RWPE2 (cell line): ENCODE data around the gene PNMT.

Experiments used
- ATAC-seq: fragments of 200-7000 bp; cut with Tn5 transposase; 3 replicates; pipeline ENCODE4 v1.9.1; 2021; ENCODE audit warnings: low read depth
- DNase-seq: peaks from one replicate; pipeline ENCODE4 v3.0.0-alpha.2; 2020; ENCODE audit warnings: low spot score
- H3K27ac ChIP-seq: fragments of 450-650 bp; 2 replicates; pipeline ENCODE4 v1.5.1; 2017; ENCODE audit warnings: mild to moderate bottlenecking; ENCODE audit not compliant: poor library complexity, severe bottlenecking
- H3K27me3 ChIP-seq: fragments of 250-450 bp; sonication (Bioruptor Pico); 2 replicates; pipeline ENCODE4 v1.5.1; 2021; ENCODE audit warnings: mild to moderate bottlenecking, moderate library complexity; ENCODE audit not compliant: insufficient read depth, poor library complexity, severe bottlenecking
- H3K36me3 ChIP-seq: fragments of 250-450 bp; sonication (Bioruptor Pico); 2 replicates; pipeline ENCODE4 v1.5.1; 2020; ENCODE audit warnings: low read depth, mild to moderate bottlenecking, moderate library complexity
- H3K4me1 ChIP-seq: fragments of 250-450 bp; sonication (Bioruptor Pico); 2 replicates; pipeline ENCODE4 v1.5.1; 2021; ENCODE audit warnings: mild to moderate bottlenecking, moderate library complexity; ENCODE audit not compliant: insufficient read depth, poor library complexity, severe bottlenecking
- H3K4me3 ChIP-seq: fragments of 250-450 bp; sonication (Bioruptor Pico); 2 replicates; pipeline ENCODE4 v1.5.1; 2021; ENCODE audit warnings: mild to moderate bottlenecking, moderate library complexity; ENCODE audit not compliant: severe bottlenecking
- H3K9me3 ChIP-seq: fragments of 250-450 bp; sonication (Bioruptor Pico); 2 replicates; pipeline ENCODE4 v1.5.1; 2021; ENCODE audit warnings: mild to moderate bottlenecking, moderate library complexity; ENCODE audit not compliant: severe bottlenecking
- TF ChIP-seq, protein P1 (sequence below): fragments of 450-650 bp; IDR thresholded peaks from one replicate; pipeline ENCODE4 v1.5.1; 2017; ENCODE audit warnings: mild to moderate bottlenecking, moderate library complexity; ENCODE audit not compliant: poor library complexity, severe bottlenecking

Gene PNMT

DNA sequence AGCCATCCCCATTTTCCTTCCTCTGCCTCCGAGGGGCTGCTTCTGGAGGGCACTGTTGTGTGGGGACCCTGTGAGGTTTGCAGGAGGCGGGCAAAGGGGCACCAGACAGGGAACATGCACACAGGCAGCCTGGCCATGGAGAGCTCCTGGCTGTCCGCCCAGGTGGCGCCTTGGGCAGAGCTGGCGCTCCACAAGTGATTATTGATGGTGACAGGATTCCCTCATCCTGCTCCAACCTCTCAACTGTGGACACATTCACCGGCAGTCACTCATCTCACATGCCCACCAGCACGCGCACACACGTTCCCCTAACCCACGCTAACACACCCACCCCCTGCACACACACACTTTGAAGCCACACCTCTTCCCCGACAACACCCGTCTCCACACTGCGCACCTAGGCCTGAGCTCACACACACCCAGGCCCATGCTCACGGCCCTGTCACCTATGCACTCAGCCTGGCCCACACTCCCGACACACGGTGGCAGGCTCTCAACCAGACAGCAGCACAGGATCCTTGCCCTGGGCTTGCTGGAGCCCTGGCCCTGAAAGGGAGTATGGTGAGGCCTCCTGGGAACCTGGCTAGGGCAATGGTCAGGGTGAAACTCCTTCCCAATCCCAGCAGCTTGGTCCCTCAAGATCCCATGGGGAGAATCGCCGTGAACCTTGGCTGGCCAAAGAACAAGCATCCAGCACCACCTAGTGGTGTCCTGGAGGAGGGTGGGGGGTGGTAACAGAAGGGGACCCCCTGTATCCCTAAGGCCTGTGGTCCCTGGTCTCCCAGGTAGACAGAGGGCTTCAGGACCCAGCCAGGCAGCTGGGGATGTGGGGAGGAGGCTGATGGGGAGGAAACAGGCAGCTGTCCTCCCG lies 3.6 kb downstream of the PNMT start:
- DNase-seq (no peak), ATAC-seq (peak; percentile 13; the same call in 1 of the 3 replicates)
- no peaks in the 10 kb centered on the region for H3K36me3 ChIP-seq
- TF ChIP-seq, protein P1, sequence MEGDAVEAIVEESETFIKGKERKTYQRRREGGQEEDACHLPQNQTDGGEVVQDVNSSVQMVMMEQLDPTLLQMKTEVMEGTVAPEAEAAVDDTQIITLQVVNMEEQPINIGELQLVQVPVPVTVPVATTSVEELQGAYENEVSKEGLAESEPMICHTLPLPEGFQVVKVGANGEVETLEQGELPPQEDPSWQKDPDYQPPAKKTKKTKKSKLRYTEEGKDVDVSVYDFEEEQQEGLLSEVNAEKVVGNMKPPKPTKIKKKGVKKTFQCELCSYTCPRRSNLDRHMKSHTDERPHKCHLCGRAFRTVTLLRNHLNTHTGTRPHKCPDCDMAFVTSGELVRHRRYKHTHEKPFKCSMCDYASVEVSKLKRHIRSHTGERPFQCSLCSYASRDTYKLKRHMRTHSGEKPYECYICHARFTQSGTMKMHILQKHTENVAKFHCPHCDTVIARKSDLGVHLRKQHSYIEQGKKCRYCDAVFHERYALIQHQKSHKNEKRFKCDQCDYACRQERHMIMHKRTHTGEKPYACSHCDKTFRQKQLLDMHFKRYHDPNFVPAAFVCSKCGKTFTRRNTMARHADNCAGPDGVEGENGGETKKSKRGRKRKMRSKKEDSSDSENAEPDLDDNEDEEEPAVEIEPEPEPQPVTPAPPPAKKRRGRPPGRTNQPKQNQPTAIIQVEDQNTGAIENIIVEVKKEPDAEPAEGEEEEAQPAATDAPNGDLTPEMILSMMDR, result peak; percentile 46
- no peak overlapping the region for H3K4me3 ChIP-seq
- H3K4me1 ChIP-seq, result no peaks in the 10 kb centered on the region
- no peaks in the 10 kb centered on the region for H3K9me3 ChIP-seq
- peaks cover 4% of the 10 kb centered on the region for H3K27me3 ChIP-seq
- H3K27ac ChIP-seq, result no peak overlapping the region

DNA sequence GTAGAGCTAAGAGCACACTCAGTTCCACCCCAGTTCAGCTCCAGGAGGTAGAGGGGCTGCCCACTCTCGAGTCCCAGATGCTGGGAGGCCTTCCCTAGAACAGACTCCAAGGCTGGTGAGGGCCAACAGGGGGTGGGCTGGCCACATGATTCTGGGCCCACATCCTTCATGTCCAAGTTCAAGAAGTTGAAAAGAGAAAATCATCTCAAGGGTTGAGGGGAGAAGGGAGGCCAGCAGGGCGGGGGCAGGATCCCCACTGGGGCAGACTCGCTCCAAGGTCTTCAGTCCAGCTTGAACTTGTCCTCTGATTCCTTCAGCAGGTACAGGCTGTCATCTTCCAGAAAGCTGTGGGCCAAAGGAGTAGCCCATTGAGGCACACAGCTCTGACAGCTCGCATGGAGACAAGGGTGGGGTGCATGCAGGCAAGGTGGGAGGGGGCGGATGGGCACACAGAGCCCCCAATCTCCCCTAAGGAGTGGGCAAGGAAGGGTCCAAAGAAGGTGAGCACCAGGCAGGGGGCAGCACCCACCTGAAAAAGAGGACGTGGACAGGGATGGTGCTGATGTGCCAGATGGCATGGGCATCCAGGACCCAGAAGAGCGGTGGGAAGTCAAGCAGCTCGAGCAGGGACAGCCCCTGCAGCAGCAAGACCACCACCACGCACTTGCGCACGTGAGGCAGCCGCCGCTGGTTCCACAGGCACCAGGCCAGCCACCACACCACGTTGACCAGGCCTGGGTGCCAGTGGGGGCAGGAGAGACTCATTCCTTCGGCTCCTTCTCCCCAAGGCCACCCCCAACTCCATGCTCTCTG lies 4.5 kb downstream of the PNMT start:
- ATAC-seq, result no peak
- Histone ChIP-seq H3K4me3 (no peak overlapping the region), H3K27ac (no peak overlapping the region), H3K36me3 (no peaks in the 10 kb centered on the region), H3K4me1 (no peaks in the 10 kb centered on the region), H3K27me3 (peaks cover 4% of the 10 kb centered on the region), H3K9me3 (no peaks in the 10 kb centered on the region)
- TF ChIP-seq, protein P1, result peak; percentile 14
- no peak for DNase-seq

DNA sequence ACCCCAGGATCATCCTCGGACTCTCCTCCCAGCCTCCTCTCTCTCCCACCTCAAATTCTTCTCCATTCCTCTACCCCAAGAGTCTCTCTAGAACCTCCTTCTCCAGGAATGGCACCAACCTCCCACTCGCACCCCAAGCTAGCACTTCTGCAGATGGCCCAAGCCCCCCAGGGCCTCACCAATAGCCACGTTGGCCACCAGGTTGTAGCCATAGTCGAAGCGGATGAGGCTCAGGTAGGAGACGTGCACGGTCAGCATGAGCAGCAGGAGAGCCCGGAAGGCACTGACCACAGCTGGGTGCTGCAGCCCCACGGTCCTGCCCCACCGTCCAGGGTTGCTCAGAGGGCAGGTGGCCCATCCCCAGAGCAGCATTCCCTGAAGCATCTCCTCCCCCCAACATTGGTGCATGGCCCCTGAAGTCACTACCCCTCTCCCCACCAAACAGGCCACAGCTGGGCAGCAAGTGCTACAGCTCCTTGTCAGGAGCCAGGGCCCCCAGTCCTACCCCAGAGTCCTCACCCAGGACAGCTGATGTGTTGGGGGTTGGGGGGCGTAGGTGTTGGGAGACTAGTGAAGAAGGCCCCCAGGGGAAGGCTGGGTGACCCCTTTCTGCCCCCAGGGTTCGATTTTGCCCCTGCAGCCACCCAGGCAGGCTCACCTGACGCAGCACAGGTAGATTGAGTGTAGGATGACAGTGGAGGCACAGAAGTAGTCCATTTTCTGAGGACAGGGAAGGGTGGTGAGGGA lies 5.3 kb downstream of the PNMT start:
- Histone ChIP-seq H3K4me3 (no peak overlapping the region), H3K36me3 (no peaks in the 10 kb centered on the region), H3K27ac (no peak overlapping the region), H3K4me1 (no peaks in the 10 kb centered on the region), H3K27me3 (peaks cover 3% of the 10 kb centered on the region), H3K9me3 (no peaks in the 10 kb centered on the region)
- ATAC-seq, result no peak
- no peak for DNase-seq
- TF ChIP-seq, protein P1, result no peak

DNA sequence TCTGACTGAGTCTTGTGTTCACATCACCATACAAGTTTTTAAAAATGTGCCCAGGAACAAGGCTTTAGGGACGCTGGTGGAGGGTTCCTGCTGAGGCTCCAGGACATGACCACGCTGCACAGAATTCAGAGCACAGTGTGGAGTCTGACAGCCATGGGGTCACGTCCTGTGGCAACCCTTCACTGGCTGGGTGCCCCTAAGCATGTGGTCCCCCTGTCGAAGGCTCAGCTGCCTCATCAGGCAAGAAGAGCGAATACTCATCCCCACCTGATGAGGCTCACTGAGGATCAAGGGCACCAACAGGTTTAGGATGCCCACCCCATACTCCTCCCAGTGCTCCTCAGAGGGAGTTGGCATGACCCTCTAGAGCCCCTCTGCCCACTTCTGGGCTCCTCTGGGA lies 5.9 kb downstream of the PNMT start:
- H3K4me3 ChIP-seq, result no peak overlapping the region

More for the DNA sequence above, 5.9 kb downstream of the PNMT start:
- Histone ChIP-seq H3K36me3 (no peaks in the 10 kb centered on the region), H3K27me3 (no peaks in the 10 kb centered on the region), H3K27ac (no peak overlapping the region), H3K4me1 (no peaks in the 10 kb centered on the region), H3K9me3 (no peaks in the 10 kb centered on the region)
- ATAC-seq (no peak), DNase-seq (no peak)
- TF ChIP-seq, protein P1, result no peak
